Panc1 (cell line): Measurements from ENCODE around the gene LCORL.

ENCODE experiments used
- CTCF ChIP-seq: fragments of 450-650 bp; IDR thresholded peaks from 2 replicates; pipeline ENCODE4 v1.5.1; 2017; ENCODE audit warnings: mild to moderate bottlenecking
- POLR2AphosphoS5 ChIP-seq: IDR thresholded peaks from 2 replicates; pipeline ENCODE4 v1.6.1; 2012; ENCODE audit warnings: mild to moderate bottlenecking, low read depth, low read length, moderate library complexity
- REST ChIP-seq, 2 experiments: IDR thresholded peaks; 2 replicates each; pipeline ENCODE4 v1.6.1; 2011 to 2012; ENCODE audit warnings: low read depth in 2 of 2, control low read depth in 1 of 2, low read length in 1 of 2, mild to moderate bottlenecking in 1 of 2, moderate library complexity in 1 of 2; ENCODE audit not compliant: insufficient read depth in 1 of 2

GRCh38 chr4:17854036-17854435 is 167.5 kb downstream of the LCORL start:
- no peak for TF ChIP-seq REST (IDR thresholded peaks at IDR 0.05; ENCODE audit: insufficient read depth in 1 of 2, low read depth in 2 of 2, low read length in 1 of 2)
- no peak for TF ChIP-seq CTCF
- no peak for TF ChIP-seq POLR2AphosphoS5
